GM19043 (cell line): Measurements from ENCODE around the gene SORL1.
"Not testable (repeated sequence)": the region's sequence is repeated elsewhere in the genome, so short reads cannot be mapped to it uniquely, and the experiment has no call there.

Experiments
- ATAC-seq: cut with Tn5 transposase; IDR thresholded peaks from one replicate; pipeline ENCODE4 v1.9.1; 2021; ENCODE audit warnings: low read depth; ENCODE audit not compliant: unreplicated experiment

The SORL1 gene, protein sequence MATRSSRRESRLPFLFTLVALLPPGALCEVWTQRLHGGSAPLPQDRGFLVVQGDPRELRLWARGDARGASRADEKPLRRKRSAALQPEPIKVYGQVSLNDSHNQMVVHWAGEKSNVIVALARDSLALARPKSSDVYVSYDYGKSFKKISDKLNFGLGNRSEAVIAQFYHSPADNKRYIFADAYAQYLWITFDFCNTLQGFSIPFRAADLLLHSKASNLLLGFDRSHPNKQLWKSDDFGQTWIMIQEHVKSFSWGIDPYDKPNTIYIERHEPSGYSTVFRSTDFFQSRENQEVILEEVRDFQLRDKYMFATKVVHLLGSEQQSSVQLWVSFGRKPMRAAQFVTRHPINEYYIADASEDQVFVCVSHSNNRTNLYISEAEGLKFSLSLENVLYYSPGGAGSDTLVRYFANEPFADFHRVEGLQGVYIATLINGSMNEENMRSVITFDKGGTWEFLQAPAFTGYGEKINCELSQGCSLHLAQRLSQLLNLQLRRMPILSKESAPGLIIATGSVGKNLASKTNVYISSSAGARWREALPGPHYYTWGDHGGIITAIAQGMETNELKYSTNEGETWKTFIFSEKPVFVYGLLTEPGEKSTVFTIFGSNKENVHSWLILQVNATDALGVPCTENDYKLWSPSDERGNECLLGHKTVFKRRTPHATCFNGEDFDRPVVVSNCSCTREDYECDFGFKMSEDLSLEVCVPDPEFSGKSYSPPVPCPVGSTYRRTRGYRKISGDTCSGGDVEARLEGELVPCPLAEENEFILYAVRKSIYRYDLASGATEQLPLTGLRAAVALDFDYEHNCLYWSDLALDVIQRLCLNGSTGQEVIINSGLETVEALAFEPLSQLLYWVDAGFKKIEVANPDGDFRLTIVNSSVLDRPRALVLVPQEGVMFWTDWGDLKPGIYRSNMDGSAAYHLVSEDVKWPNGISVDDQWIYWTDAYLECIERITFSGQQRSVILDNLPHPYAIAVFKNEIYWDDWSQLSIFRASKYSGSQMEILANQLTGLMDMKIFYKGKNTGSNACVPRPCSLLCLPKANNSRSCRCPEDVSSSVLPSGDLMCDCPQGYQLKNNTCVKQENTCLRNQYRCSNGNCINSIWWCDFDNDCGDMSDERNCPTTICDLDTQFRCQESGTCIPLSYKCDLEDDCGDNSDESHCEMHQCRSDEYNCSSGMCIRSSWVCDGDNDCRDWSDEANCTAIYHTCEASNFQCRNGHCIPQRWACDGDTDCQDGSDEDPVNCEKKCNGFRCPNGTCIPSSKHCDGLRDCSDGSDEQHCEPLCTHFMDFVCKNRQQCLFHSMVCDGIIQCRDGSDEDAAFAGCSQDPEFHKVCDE (N-terminal part only)

DNA sequence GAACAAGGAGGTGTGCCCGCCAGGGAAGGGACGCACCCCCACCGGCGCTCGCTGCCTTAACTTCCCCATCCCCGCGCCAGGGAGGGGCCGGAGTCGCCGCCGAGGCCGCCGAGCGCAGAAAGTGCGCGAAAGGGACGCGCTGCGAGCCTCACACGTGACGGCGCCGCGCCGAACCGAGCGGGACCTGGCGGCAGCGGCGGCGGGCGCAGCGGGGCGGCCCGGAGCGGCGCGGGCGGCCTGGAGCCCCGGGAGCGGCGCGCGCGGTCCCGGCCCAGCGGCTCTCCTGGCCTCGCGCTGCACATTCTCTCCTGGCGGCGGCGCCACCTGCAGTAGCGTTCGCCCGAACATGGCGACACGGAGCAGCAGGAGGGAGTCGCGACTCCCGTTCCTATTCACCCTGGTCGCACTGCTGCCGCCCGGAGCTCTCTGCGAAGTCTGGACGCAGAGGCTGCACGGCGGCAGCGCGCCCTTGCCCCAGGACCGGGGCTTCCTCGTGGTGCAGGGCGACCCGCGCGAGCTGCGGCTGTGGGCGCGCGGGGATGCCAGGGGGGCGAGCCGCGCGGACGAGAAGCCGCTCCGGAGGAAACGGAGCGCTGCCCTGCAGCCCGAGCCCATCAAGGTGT lies at the start of gene SORL1:
TSS of gene SORL1 (plus strand) at position 329 of the 623 bp plus-strand sequence. CDS start at position 347, 18 bp downstream.
- ATAC-seq: no peak

DNA sequence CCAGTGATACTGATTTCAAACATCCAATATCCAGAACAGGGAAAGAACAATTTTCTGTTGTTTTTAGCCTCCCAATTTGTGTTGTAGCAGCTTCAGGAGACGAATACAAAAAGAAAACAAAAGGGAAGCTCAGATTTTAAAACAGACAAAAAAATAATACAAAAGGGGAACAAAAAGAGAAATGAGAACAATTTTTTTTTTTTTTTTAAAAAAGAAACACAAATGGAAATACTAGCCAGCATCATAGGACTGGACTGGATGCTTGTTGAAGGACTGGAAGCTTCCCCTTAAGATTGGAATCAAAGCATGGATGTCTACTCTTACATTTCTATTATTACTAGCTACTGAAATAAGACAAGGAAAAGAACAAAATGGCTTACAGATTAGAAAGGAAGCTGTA lies 46.5 kb upstream of the SORL1 start:
- no peak for ATAC-seq

DNA sequence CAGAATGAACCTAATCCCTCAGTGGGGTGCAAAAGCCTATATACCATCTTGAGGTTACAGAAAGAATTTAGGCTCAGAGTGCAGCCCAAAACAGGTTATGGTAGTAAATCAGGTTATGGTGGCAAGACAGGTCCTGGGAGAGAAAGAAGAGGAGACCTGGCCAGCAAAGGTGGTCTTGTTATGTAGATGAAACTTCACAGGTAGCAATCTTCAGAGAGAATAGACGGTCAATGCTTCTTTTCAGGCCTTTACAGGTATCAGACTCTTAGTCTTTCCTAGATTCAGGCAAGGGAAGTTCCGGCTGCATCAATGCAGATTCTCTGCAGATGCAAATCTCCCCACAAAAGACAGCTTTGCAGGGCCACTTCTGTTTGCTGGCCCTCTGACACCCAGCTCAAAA lies 45.8 kb upstream of the SORL1 start:
- no peak for ATAC-seq

DNA sequence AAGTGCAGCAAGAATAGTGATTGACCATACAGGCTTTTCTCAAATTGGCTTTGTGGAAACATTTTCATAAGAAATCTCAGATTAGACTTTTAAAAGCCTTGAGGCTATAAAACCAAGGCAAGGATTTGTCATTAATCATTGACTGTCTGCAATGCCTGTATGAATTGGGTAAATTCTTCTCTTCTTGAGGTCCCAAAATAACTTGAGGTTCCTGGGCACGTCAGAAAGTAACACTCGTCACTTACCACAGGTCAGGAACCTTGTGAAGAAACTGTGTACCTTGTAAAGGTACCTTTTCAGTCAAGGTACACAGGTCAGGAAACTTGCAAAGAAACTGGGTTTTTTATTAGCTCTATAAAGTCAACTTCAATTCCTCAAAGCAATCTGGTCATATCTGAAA lies 43.3 kb upstream of the SORL1 start:
- no peak for ATAC-seq

DNA sequence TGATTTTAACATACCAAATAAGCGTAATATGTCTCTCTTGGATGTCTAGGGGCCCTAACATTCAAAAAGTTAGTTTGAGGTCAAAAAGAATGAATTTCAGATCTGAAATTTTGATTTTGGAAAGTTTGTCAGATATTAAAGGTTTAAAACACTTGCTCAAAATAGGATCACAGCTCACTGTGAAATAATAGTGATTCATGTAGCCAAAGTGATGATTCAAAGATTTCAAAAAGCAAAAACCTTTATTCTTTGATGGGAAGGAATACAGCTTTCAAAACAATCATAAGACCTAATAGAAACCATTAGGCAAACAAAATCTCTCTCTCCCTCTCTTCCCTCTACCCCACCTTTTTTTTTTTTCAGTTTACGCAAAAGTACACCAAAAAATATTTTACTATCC lies 42.1 kb upstream of the SORL1 start:
- ATAC-seq: not testable (repeated sequence)

DNA sequence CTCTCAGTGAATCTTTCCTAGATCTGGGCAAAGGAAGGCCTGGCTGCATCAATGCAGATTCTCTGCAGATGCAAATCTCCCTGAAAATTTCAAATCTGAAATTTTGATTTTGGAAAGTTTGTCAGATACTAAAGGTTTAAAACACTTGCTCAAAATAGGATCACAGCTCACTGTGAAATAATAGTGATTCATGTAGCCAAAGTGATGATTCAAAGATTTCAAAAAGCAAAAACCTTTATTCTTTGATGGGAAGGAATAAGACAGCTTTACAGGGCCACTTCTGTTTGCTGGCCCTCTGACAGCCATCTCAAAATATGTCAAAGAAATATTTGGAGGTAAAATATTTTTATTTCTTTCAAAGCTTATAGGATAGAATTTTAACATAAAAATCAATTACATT lies 40.8 kb upstream of the SORL1 start:
- ATAC-seq: not testable (repeated sequence)

DNA sequence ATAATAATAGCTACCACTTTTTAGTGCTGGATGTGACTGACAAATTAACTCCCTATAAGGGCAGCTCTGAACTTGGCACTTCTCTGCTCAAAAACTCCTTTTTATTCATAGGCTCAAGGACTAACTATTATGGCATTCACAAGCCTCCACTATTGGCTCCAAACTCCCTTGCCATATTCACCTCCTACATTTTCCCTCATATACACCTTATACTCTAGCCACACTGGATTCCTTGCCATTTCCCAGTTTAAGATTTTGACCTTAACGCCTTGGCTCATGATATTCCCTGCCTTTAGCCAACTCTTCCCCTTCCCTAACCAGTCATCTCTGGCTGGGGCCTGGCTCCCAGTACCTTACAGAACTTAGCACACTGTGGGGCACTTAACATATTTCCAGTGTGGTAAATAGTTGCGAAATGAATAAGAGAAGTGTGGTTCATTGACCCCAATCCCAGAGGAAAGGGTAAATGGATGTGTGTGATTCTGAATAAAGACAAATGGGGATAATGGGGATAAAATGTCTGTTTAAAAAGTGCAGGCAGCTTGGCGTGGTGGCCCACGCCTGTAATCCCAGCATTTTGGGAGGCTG lies 40.0 kb upstream of the SORL1 start:
- ATAC-seq: no peak

DNA sequence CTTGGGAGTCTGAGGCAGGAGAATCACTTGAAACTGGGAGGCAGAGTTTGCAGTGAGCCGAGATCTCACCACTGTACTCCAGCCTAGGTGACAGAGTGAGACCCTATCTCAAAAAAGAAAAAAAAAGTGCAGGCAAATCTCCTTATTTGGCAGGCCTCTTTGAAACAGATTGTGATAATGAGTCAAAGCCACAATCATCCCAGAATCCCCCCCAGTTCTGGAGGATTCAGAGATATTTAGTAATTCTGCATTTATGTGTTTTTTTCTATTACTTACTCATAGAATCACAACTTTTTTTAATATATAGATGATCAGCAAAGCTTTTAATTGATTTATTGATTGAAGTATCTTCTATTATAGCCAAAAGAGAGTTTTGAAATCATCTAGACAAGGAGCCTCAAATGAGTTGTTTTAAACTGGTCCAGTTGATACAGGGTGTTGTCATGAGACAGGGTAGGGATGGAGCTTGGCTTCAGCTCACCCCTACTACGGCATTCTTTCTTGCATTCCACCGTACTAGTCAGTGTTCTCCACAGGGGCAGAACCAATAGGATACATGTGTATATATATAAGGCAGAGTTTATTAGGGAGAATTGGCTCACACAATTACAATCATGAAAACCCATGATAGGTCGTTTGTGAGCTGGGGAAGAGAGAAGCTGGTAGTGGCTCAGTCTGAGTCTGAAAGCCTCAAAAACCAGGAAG lies 39.3 kb upstream of the SORL1 start:
- no peak for ATAC-seq

DNA sequence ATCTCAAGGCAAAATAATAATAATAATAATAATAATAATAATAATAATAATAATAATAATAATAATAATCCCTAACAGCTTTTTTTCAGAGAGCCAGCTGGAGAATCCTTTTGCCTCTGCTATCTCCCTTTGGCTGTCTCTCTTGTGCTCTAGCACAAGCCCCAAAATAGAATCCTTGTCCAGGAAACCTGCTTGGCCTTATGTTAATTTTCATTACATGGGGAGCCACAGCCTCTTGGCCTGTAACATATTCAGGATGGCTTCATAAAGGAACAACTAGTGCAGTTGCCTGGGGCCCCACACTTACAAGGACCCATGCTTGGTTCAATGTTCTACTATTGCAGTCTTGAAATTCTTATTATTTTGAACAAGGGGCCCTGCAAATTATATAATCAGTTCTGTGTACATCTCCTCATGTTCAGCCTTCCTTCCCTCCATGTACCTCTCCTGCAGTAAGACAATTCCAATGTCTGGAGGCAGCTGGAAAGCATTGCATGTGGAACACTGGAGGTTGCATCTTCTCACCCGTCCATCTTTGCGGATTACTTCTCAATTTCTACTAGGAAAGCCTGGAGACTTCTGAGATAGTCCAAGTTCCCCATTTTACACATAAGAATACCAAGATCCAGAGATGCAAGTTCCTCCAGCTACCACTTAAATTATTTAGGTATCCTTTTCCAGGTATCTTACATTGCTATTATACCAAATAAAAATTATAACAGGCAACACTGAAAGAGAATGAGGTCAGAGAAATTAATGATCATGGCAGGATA lies 37.8 kb upstream of the SORL1 start:
- ATAC-seq: no peak

DNA sequence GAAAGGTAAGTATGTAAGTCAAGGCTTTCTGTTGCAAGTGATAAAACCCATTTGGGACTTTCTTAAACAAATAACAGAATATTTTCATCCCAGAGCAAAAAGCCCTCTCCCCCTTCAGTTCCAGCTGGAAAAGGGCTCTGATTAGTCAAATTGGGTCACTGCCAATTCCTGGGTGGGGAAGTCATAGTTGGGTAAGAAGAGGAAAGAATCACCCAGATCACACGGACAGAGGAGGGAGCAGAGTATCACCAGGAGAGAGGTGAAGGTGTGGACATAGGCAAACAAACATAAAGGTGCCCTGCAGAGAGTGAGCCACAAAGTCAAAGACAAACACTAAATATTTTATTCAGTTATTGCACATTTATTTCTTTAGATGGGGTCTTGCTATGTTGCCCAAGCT lies 36.3 kb upstream of the SORL1 start:
- ATAC-seq: no peak

DNA sequence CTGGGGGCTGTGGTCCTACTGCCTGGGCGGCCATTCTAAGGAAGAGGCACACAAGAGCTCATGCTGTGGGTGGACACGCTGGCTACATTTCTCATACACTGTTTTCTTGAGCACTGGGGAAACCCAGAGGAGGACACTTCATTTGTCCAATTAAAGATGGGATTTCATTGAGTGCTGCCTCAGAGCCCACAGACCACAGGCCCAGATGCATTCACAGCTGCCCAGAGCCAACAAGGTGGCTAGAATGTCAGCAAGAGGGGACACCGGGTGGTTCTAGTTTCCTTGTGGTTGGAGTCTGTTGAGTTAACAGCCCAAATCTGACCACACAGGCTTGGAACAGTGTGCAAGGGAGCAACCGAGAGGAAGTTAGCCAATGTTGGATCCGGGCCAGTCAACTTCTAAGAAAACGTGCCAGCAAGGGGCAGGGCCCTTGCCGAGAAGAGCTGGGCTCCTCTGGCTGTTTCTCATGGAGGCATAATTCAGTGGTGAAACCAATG lies 35.0 kb upstream of the SORL1 start:
- ATAC-seq: peak; percentile 74

DNA sequence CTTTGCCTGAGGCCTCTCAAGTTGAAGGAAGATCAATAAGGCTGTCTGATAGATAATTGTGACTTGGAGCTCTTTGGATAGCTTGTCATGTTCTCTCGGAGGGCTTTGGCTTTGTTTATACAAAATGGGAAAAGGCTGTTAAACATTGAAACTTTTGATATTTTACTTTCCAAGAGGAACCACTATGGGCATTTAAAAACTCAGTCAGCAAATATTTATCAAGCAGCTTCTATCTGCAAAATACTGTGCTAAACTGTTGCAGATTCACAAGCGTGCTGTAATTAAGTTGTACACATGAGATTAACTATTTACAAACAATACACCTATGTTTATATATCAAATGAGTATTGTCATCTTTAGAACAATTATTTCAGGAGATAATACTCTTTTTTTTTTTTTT lies 34.5 kb upstream of the SORL1 start:
- no peak for ATAC-seq

DNA sequence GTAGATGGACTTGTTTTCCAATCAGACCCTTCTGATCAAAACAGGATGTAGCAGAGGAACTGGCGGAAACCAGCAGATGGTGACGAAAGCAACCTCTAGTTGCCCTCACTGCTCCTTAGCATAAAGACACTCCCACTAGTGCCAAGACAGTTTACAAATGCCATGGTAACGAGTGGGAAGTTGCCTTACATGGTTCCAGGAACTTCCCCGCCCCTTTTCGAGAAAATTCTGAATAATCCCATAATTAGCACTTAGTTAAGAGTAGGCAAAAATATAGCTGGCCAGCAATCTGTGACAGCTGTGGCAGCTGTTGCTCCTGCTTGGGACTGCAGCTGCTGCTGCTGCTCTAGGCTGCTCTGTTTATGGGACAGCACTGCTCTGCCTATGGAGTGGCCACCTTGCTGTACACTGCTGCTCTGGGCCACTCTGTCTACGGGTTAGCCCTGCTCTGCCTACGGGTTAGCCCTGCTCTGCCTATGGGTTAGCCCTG lies 33.4 kb upstream of the SORL1 start:
- no peak for ATAC-seq

DNA sequence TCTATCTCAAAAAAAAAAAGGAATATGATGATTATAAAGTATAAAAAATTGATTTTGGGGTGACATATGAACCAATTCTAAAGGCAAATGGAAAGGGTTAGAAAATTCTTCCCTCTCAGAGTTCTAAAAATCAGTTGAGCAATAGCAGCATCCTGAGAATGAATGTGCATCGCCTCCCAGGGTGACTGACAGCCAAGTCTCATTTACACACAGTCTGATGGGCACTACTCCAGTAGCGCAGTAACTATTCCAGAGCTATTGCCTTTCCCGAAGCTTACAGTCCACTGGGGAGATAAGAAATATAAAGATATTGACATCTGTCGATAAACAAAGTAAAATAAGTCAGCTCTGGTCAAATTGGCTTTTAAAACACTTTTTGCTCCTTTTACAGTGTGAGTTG lies 32.3 kb upstream of the SORL1 start:
- ATAC-seq: no peak

DNA sequence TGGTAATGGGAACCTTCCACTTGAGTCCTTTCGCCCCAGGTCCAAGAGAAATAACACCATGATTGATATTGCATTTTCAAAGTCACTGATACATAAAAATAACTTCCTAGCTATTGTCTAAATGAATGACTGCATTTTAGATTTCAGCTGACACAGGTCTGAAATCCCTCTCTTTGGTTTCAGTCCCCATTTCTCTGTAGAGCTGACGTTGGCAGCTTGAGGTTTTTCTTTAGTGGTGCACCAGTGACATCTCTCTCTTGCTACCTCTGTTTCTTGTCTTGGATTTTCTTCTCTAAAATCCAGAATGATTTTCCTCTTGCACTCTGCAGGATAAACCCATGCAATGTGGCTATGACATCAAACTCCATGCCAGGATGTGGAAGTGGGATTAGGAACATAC lies 31.7 kb upstream of the SORL1 start:
- no peak for ATAC-seq

DNA sequence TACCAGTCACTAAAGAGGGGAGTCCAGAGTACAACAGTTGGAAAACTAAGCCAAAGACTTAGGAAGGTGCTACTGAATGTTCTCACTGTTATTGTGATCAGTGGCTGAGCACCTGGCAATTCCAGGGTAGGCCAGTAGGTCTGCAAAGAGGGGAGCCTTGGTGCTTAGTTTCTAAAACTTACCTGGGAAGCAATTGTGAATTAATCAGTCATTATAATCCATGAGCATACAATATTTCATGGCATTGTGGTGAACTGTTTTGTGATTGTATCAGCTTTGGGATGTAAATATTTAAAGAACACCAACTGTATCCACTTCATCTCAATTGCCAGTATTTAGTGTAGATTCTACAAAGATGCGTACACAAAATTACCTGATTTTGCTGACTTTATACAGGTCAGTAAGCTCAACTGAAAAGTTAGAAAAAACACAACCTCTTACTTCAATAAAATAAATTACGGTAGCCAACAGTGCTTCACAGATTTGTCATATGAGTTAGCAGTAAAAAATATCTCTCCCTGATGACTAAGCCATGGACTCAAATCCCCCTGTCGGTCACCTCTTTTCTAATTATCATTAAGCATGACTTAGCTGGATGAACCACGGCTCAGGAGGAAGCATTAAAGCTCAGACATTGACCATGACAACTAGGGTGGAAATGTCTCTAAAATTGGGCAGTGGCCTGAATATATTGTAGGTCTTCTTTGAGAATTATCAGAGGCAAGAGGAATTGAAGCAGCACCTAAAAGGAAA lies 30.8 kb upstream of the SORL1 start:
- ATAC-seq: no peak

DNA sequence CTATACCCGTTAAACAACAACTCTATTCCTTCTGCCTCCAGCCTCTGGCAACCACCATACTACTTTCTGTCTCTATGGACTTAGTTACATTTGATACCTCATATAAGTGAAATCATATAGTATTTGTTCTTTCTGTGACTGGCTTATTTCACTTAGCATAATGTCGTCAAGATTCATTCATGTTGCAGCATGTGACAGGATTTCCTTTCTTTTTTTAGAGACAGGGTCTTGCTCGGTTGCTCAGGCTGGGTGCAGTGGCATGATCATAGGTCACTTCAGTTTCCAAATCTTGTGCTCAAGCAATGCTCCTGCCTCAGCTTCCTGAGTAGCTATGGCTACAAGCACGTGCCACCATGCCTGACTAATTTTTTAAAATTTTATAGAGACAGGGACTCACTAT lies 29.4 kb upstream of the SORL1 start:
- ATAC-seq: peak; percentile 40

DNA sequence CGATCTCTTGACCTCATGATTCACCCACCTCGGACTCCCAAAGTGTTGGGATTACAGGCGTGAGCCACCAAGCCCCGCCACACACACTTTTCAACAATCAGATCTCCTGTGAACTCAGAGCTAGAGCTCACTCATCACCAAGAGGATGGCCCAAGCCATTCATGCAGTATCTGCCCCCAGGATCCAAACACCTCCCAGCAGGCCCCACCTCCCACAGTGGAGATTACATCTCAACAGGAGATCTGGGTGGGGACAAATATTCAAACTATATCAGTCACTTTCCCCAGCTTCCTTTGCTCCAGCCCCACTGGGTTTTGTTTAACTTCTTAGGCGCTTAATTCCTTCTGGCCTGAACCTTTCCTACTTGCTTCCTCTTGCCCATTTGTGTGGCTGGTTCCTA lies 26.3 kb upstream of the SORL1 start:
- no peak for ATAC-seq
